ENCODE measurements around the gene ADAMTSL5. TPM values are rescaled to one million over a fixed set of nuclear protein-coding genes. Genes with fewer than 3 reads are reported as not detected.

ADAMTSL5 gene
- 0.18 and 1.1 TPM in 2 replicates for total RNA-seq

GRCh38 chr19:1512671-1513498 lies at the start of gene ADAMTSL5:
Gene ADAMTSL5 (minus strand): TSS chr19:1513019. CDS start chr19:1510943, 2,076 bp downstream.

GRCh38 chr19:1523412-1524286 lies 10.8 kb upstream of the ADAMTSL5 start, which contains the start of gene PLK5:
Gene PLK5 (plus strand): TSS chr19:1524077. CDS start chr19:1526997, 2,920 bp downstream.

GRCh38 chr19:1491114-1491848 lies 21.5 kb downstream of the ADAMTSL5 start, which contains the start of gene REEP6:
Gene REEP6 (plus strand): TSS chr19:1491181. CDS start chr19:1491270, 89 bp downstream.

GRCh38 chr19:1490311-1491113 lies 22.3 kb downstream of the ADAMTSL5 start, which contains the start of gene PCSK4:
Gene PCSK4 (minus strand): TSS chr19:1490350. CDS start chr19:1490346, 4 bp downstream.

GRCh38 chr19:1478934-1479707 lies 33.7 kb downstream of the ADAMTSL5 start, which contains the start of gene C19orf25:
Gene C19orf25 (minus strand): TSS chr19:1479215. CDS start chr19:1478903, 312 bp downstream.

Other genes with a start within 250 kb of the ADAMTSL5 start
- gene CIRBP, start 243.7 kb downstream of the ADAMTSL5 start, total RNA-seq = 76.5 and 167 TPM in 2 replicates
- 12.8 and 25.1 TPM in 2 replicates for gene FAM174C, start 237.5 kb downstream of the ADAMTSL5 start, total RNA-seq
- 0.09 and 0.18 TPM in 2 replicates for gene EFNA2, start 227.1 kb downstream of the ADAMTSL5 start, total RNA-seq
- 61.5 and 62.4 TPM in 2 replicates for gene NDUFS7, start 129.1 kb downstream of the ADAMTSL5 start, total RNA-seq
- 14.8 and 23.2 TPM in 2 replicates for gene GAMT, start 111.5 kb downstream of the ADAMTSL5 start, total RNA-seq
- gene DAZAP1, start 105.4 kb downstream of the ADAMTSL5 start, total RNA-seq = 58.0 and 63.1 TPM in 2 replicates
- gene RPS15, start 74.6 kb downstream of the ADAMTSL5 start, total RNA-seq = 380 and 504 TPM in 2 replicates
- 0.09 TPM in 2 replicates for gene APC2, start 62.9 kb downstream of the ADAMTSL5 start, total RNA-seq
- 15.6 and 21.6 TPM in 2 replicates for gene C19orf25, start 33.8 kb downstream of the ADAMTSL5 start, total RNA-seq
- gene PCSK4, start 22.7 kb downstream of the ADAMTSL5 start, total RNA-seq = 0.81 and 1.0 TPM in 2 replicates
- 0.75 and 0.99 TPM in 2 replicates for gene REEP6, start 21.8 kb downstream of the ADAMTSL5 start, total RNA-seq
- gene PLK5, start 11.1 kb upstream of the ADAMTSL5 start, total RNA-seq = not detected in 2 replicates
- gene MEX3D, start 55.3 kb upstream of the ADAMTSL5 start, total RNA-seq = 67.0 and 70.2 TPM in 2 replicates
- gene MBD3, start 79.8 kb upstream of the ADAMTSL5 start, total RNA-seq = 108 and 110 TPM in 2 replicates
- 74.2 and 84.3 TPM in 2 replicates for gene UQCR11, start 92.4 kb upstream of the ADAMTSL5 start, total RNA-seq
- 111 and 115 TPM in 2 replicates for gene TCF3, start 139.6 kb upstream of the ADAMTSL5 start, total RNA-seq
- not detected in 2 replicates for gene ONECUT3, start 240.5 kb upstream of the ADAMTSL5 start, total RNA-seq